GM12878 (cell line): ENCODE results near the gene SCMH1. TPM values are rescaled to one million over a fixed set of nuclear protein-coding genes. Genes with fewer than 3 reads are reported as not detected.

Experiments
- ATAC-seq: fragments of 200-7000 bp; cut with Tn5 transposase; 3 replicates; pipeline ENCODE4 v1.9.1; 2020; ENCODE audit warnings: mild to moderate bottlenecking, moderate library complexity
- BruUV-seq: library from RNA; stranded (reverse); fragments of 400-500 nt; replicated peaks from 2 replicates; lab custom pipeline; 2021; lab: Mats Ljungman, UMichigan
- CTCF ChIA-PET: fragments of 300-600 bp; sonication (Branson Sonifier 250); formaldehyde crosslinking; extraction: SDS; loops from one replicate; lab custom pipeline; 2021; ENCODE audit warnings: inconsistent platforms; lab: Yijun Ruan, JAX
- POLR2A ChIA-PET: fragments of 350-600 bp; formaldehyde crosslinking; extraction: SDS; loops from one replicate; lab custom pipeline; 2021; ENCODE audit warnings: inconsistent platforms; lab: Charles Lee
- RAD21 ChIA-PET: fragments of 300-600 bp; sonication (Branson Sonifier 250); formaldehyde crosslinking; loops from one replicate; lab custom pipeline; 2023; ENCODE audit warnings: antibody characterized with exemption; ENCODE audit not compliant: unreplicated experiment; lab: Charles Lee
- SMC1A ChIA-PET: fragments of 300-600 bp; sonication (Branson Sonifier 250); formaldehyde crosslinking; loops from one replicate; lab custom pipeline; 2023; ENCODE audit not compliant: unreplicated experiment, uncharacterized antibody; lab: Charles Lee
- DNase-seq: peaks from one replicate; pipeline ENCODE4 v3.0.0-alpha.2; 2011; ENCODE audit warnings: low read depth, low spot score
- FAIRE-seq: peaks from 3 replicates; lab custom pipeline; 2011; peaks lifted over from hg19 to GRCh38; lab: Jason Lieb, UNC
- H2AFZ ChIP-seq: 2 replicates; pipeline ENCODE4 v1.6.0; 2011; ENCODE audit warnings: low read depth, low read length, control low read depth; ENCODE audit not compliant: control insufficient read depth
- H3K27ac ChIP-seq: 2 replicates; pipeline ENCODE4 v1.5.1; 2011; ENCODE audit warnings: control low read depth; ENCODE audit not compliant: control insufficient read depth, insufficient read depth
- H3K27me3 ChIP-seq, 2 experiments: replicated peaks in 1 of 2; 2 replicates each; pipeline versions ENCODE4 v1.6.0 to v1.6.1; 2011; ENCODE audit warnings: low read length in 1 of 2; ENCODE audit not compliant: control insufficient read depth in 2 of 2, insufficient read depth in 2 of 2
- H3K36me3 ChIP-seq, 2 experiments: 2 replicates each; pipeline ENCODE4 v1.5.1; 2011; ENCODE audit warnings: low read length in 1 of 2; ENCODE audit not compliant: control insufficient read depth in 2 of 2, insufficient read depth in 2 of 2
- H3K4me1 ChIP-seq: 2 replicates; pipeline ENCODE4 v1.6.1; 2011; ENCODE audit warnings: mild to moderate bottlenecking, low read length, moderate library complexity, mixed read lengths; ENCODE audit not compliant: control insufficient read depth, insufficient read depth
- H3K4me2 ChIP-seq: 2 replicates; pipeline ENCODE4 v1.6.0; 2011; ENCODE audit warnings: control low read depth; ENCODE audit not compliant: control insufficient read depth, insufficient read depth
- H3K4me3 ChIP-seq: fragments of 200-600 bp; sonication (generic); 2 replicates; pipeline ENCODE4 v1.5.1; 2016
- H3K79me2 ChIP-seq: 2 replicates; pipeline ENCODE4 v1.6.0; 2011; ENCODE audit warnings: low read length; ENCODE audit not compliant: control insufficient read depth, insufficient read depth
- H3K9ac ChIP-seq: 2 replicates; pipeline ENCODE4 v1.8.0; 2011; ENCODE audit warnings: low read length, control low read depth, mixed read lengths; ENCODE audit not compliant: control insufficient read depth, insufficient read depth
- H3K9me3 ChIP-seq: replicated peaks from 3 replicates; pipeline ENCODE4 v1.5.1; 2011; ENCODE audit warnings: mild to moderate bottlenecking, low read length; ENCODE audit not compliant: control insufficient read depth, insufficient read depth
- H4K20me1 ChIP-seq: 2 replicates; pipeline ENCODE4 v1.6.0; 2011; ENCODE audit not compliant: control insufficient read depth, insufficient read depth
- ASH2L ChIP-seq: fragments of 300-600, 200-600 bp; sonication (generic); IDR thresholded peaks from 2 replicates; pipeline ENCODE4 v1.6.1; 2017; ENCODE audit warnings: low read depth, mild to moderate bottlenecking, borderline replicate concordance
- CEBPB ChIP-seq, 2 experiments: fragments of 150-350 bp in 1 of 2; IDR thresholded peaks; 2 replicates each; pipeline ENCODE4 v1.6.1; 2012 to 2014; ENCODE audit warnings: low read depth in 2 of 2, low read length in 2 of 2, borderline replicate concordance in 1 of 2, inconsistent platforms in 1 of 2
- FOS ChIP-seq: IDR thresholded peaks from 3 replicates; pipeline ENCODE4 v1.6.1; 2011; ENCODE audit warnings: borderline replicate concordance; ENCODE audit not compliant: insufficient read length; ENCODE audit errors: extremely low read depth
- HDGF ChIP-seq: fragments of 450-650 bp; IDR thresholded peaks from 2 replicates; pipeline ENCODE4 v1.6.1; 2016; ENCODE audit warnings: antibody characterized with exemption
- IRF4 ChIP-seq: IDR thresholded peaks from 2 replicates; pipeline ENCODE4 v1.6.1; 2011; ENCODE audit warnings: low read depth, low read length
- KLF5 ChIP-seq: fragments of 450-650 bp; IDR thresholded peaks from 2 replicates; pipeline ENCODE4 v1.6.1; 2014; ENCODE audit warnings: mild to moderate bottlenecking; ENCODE audit not compliant: partially characterized antibody
- PAX8 ChIP-seq: fragments of 450-650 bp; IDR thresholded peaks from 2 replicates; pipeline ENCODE4 v1.6.1; 2017; ENCODE audit warnings: mild to moderate bottlenecking, moderate library complexity
- RBBP5 ChIP-seq: fragments of 200-600 bp; sonication (generic); conservative IDR thresholded peaks from 2 replicates; pipeline ENCODE4 v1.6.1; 2016
- RUNX3 ChIP-seq: IDR thresholded peaks from 2 replicates; pipeline ENCODE4 v1.6.1; 2012; ENCODE audit warnings: low read length, inconsistent platforms
- WGBS: methylation state at CpG from one replicate; pipeline ENCODE4 v1.1.6; 2016; ENCODE audit warnings: low lambda C conversion rate; ENCODE audit not compliant: insufficient replicate concordance, insufficient coverage; ENCODE audit errors: missing lambda C conversion rate; 5-methylcytosine and 5-hydroxymethylcytosine counted together
- in situ Hi-C: fragments of 300-500 bp; cut with MboI; formaldehyde crosslinking; loops from 9 replicates; pipeline ENCODE4 v1.14.3; 2018; ENCODE audit warnings: mixed read lengths
- intact Hi-C: fragments of 100-400 bp; cut with micrococcal nuclease; formaldehyde crosslinking; loops from one replicate; pipeline ENCODE4 v1.14.2; 2022; ENCODE audit not compliant: unreplicated experiment
- polyA plus RNA-seq, 11 experiments: library from polyadenylated mRNA; depleted of rRNA in 4 of 11; unstranded in 6 of 11; stranded (reverse) in 5 of 11; fragments of >200 nt; fragmentation: Nextera tagmentation in 4 of 11; fragmentation: Illumina TruSeq in 1 of 11; extraction: Ambion mirVana in 4 of 11; extraction: Trizol in 1 of 11; gene quantifications; 1 replicate in 1 of 11; 2 replicates in 10 of 11; pipeline versions ENCODE4 v1.2.1 to v1.2.3, GENCODE V29; 2011 to 2016; ENCODE audit warnings: inconsistent platforms in 2 of 11, missing spikeins in 2 of 11, low read depth in 1 of 11
- total RNA-seq, 4 experiments: library from RNA; depleted of rRNA in 3 of 4; stranded (reverse); fragments of >200 nt in 3 of 4; fragmentation: Illumina TruSeq in 1 of 4; extraction: Trizol in 1 of 4; gene quantifications; 2 replicates each; pipeline versions ENCODE4 v1.2.1 to v1.2.3, GENCODE V29; 2013 to 2021

The SCMH1 gene
- total and polyA plus RNA-seq, 10 of the 15 experiments (the other 5 are each of a cell fraction or from before 2014, with no cell fraction given): 7.5 to 44.1 (median 27.8) TPM

DNA sequence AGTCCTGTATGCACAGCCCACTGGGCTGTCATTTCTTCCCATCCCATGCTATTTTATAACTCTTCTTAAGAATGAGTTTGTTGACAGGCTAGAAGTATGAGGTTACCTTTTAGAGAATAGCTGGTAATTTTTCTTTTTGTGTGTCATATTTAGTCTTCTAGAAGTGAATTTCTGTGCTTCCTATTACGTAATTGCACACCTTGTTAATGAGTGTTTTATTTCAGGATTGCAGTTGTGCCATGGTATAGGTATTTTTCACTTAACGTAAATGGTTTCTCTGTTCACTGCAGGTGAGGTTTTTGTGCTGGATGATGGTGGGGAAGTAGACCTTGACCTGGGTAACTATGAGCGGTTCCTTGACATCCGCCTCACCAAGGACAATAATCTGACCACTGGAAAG lies 257.6 kb downstream of the SCMH1 start:
- CTCF ChIA-PET: interaction anchor here (1.1 to 2.5 kb wide), 3 partner anchors 16 to 32 kb away, joined by 4 to 9 read pairs (median 4); no protein-coding TSS in a partner anchor
- Histone ChIP-seq H3K36me3 (peaks cover 18 to 25% of the 10 kb centered on the region in 2 experiments), H4K20me1 (no peaks in the 10 kb centered on the region; the same call in 1 of the 2 replicates), H3K27me3 (no peaks in the 10 kb centered on the region), H3K79me2 (peaks cover 43% of the 10 kb centered on the region), H3K27ac (no peak overlapping the region), H3K9me3 (no peaks in the 10 kb centered on the region), H3K4me1 (peaks cover 4% of the 10 kb centered on the region; the same call in 1 of the 2 replicates), H3K4me3 (no peak overlapping the region), H2AFZ (no peak overlapping the region), H3K4me2 (no peak overlapping the region), H3K9ac (no peak overlapping the region)
- intact Hi-C loops: no loop called here
- SMC1A ChIA-PET: interaction anchor here (0.9 to 3.2 kb wide), 4 partner anchors 8 to 19 kb away, joined by 3 to 13 read pairs (median 6); no protein-coding TSS in a partner anchor
- BruUV-seq: no TSS peak
- FAIRE-seq (no peak), ATAC-seq (no peak), DNase-seq (no peak)
- POLR2A ChIA-PET: no interaction called here
- RAD21 ChIA-PET: interaction anchor here (1.8 kb wide), 1 partner anchor 19 kb away, joined by 8 read pairs; no protein-coding TSS in a partner anchor
- WGBS: 99% methylated on average over 4 of the region's 4 CpGs
- TF ChIP-seq FOS: no peak
- no peak for TF ChIP-seq HDGF
- TF ChIP-seq ASH2L: no peak
- no peak for TF ChIP-seq RUNX3
- TF ChIP-seq CEBPB (IDR thresholded peaks at IDR 0.05; ENCODE audit: borderline replicate concordance in 1 of 2, low read depth in 2 of 2, low read length in 2 of 2): no peak
- TF ChIP-seq RBBP5: no peak
- TF ChIP-seq IRF4: no peak
- TF ChIP-seq KLF5: no peak
- no peak for TF ChIP-seq PAX8
- in situ Hi-C loops: no loop called here
